Esophagus squamous epithelium (tissue), 5 donors: ENCODE data around the gene YIPF4. TPM values are rescaled to one million over a fixed set of nuclear protein-coding genes. Genes with fewer than 3 reads are reported as not detected.

Experiments
- DNase-seq: peaks from one replicate; lab custom pipeline; 2025; lab: John Stamatoyannopoulos, UW
- H3K27ac ChIP-seq, 4 donors: fragments of 200-600 bp; sonication (generic); one replicate each; pipeline ENCODE4 v1.5.1; 2016 to 2019; ENCODE audit warnings: mild to moderate bottlenecking in 1 of 4
- H3K27me3 ChIP-seq, 4 donors: fragments of 200-600 bp; sonication (generic); 1 replicate in 3 of 4; 2 replicates in 1 of 4; pipeline versions ENCODE4 v1.5.1 to v1.6.0; 2017 to 2021; ENCODE audit warnings: antibody characterized with exemption in 1 of 4
- H3K36me3 ChIP-seq, 3 donors: fragments of 200-600 bp; sonication (generic); one replicate each; pipeline ENCODE4 v1.5.1; 2016 to 2019
- H3K4me1 ChIP-seq, 3 donors: fragments of 200-600 bp; sonication (generic); one replicate each; pipeline ENCODE4 v1.5.1; 2017 to 2019
- H3K4me3 ChIP-seq, 4 donors: fragments of 200-600 bp; sonication (generic); 1 replicate in 3 of 4; 2 replicates in 1 of 4; pipeline ENCODE4 v1.5.1; 2016 to 2019; ENCODE audit warnings: mild to moderate bottlenecking in 2 of 4, moderate library complexity in 1 of 4
- H3K9me3 ChIP-seq, 3 donors: fragments of 200-600 bp; sonication (generic); one replicate each; pipeline ENCODE4 v1.5.1; 2016 to 2019
- POLR2A ChIP-seq, 4 donors: fragments of 450-650 bp; IDR thresholded peaks; one replicate each; pipeline ENCODE4 v1.6.1; 2017; ENCODE audit warnings: antibody characterized with exemption in 4 of 4, mild to moderate bottlenecking in 4 of 4, moderate library complexity in 3 of 4
- WGBS, 2 donors: methylation state at CpG; one replicate each; pipeline ENCODE4 v1.1.5; 2018; 5-methylcytosine and 5-hydroxymethylcytosine counted together
- intact Hi-C: fragments of 100-400 bp; cut with DNase I; formaldehyde crosslinking; loops from one replicate; pipeline ENCODE4 v1.15.0; 2022
- total RNA-seq, 4 donors: library from RNA; depleted of rRNA; stranded (reverse); fragments of >200 nt; gene quantifications; one replicate each; pipeline ENCODE4 v1.1.0, GENCODE V29; 2016
- TF ChIP-seq, protein P1 (sequence below), 6 experiments: fragments of 450-650 bp in 4 of 6; fragments of 200-600 bp in 2 of 6; sonication (generic) in 2 of 6; IDR thresholded peaks; one replicate each; pipeline ENCODE4 v1.5.1; 2016 to 2019; ENCODE audit warnings: antibody characterized with exemption in 6 of 6, mild to moderate bottlenecking in 4 of 6, moderate library complexity in 4 of 6
- donor health status: DM: yes; HTN: yes; CAD: no.

Gene YIPF4
- 10 to 100 TPM; 11.9 to 34.9 (median 13.7) TPM for total RNA-seq

DNA sequence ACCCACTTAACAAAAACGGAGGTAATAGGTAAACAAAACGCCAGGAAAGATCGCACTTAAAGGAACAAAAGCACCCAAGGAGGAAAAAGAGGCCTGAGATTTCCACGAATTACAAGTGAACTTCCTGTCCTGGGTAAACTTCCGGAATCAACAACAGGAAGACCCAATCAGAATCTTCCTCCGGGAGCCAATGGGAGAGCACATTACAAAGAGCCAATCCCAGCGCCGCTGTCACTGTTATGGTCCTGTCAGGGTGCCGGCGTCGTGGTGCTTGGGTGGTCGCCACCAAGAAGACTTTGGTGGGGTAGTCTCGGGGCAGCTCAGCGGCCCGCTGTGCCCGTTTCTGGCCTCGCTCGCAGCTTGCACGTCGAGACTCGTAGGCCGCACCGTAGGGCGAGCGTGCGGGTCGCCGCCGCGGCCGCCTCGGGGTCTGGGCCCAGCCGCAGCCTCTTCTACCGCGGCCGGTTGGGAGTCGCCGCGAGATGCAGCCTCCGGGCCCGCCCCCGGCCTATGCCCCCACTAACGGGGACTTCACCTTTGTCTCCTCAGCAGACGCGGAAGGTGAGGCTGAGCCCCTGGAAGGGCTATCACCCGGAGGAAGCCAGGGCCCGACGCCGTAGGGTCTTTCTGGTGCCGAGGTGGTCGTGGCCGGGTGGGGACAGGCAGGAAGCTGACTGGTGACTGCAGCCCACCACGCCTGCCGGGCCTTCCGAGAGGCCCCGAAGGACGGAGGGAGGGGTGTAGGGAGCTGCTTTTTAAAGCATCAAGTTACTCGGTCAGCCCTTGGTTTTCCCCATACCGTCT, at the start of gene YIPF4:
Gene YIPF4 (plus strand): TSS at position 231 of the 804 bp plus-strand sequence. CDS start 252 bp downstream, at position 483.
- intact Hi-C loops: no loop called here
- TF ChIP-seq, protein P1, sequence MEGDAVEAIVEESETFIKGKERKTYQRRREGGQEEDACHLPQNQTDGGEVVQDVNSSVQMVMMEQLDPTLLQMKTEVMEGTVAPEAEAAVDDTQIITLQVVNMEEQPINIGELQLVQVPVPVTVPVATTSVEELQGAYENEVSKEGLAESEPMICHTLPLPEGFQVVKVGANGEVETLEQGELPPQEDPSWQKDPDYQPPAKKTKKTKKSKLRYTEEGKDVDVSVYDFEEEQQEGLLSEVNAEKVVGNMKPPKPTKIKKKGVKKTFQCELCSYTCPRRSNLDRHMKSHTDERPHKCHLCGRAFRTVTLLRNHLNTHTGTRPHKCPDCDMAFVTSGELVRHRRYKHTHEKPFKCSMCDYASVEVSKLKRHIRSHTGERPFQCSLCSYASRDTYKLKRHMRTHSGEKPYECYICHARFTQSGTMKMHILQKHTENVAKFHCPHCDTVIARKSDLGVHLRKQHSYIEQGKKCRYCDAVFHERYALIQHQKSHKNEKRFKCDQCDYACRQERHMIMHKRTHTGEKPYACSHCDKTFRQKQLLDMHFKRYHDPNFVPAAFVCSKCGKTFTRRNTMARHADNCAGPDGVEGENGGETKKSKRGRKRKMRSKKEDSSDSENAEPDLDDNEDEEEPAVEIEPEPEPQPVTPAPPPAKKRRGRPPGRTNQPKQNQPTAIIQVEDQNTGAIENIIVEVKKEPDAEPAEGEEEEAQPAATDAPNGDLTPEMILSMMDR (IDR thresholded peaks at IDR 0.05): no peak
- peak in 1 of 4 donors; percentile 58 for TF ChIP-seq POLR2A (IDR thresholded peaks at IDR 0.05)

GRCh38 chr2:32228181-32228580, 49.5 kb upstream of the YIPF4 start:
- TF ChIP-seq, protein P1 (IDR thresholded peaks at IDR 0.05): no peak
- TF ChIP-seq POLR2A (IDR thresholded peaks at IDR 0.05): no peak
- no peak for DNase-seq
- Histone ChIP-seq H3K9me3 (no peaks in the 10 kb centered on the region), H3K27me3 (no peaks in the 10 kb centered on the region), H3K36me3 (peaks cover 0 to 33% (median 4%) of the 10 kb centered on the region in 3 donors), H3K4me1 (no peaks in the 10 kb centered on the region), H3K27ac (no peak overlapping the region), H3K4me3 (no peak overlapping the region)
- intact Hi-C loops: no loop called here
- 75 to 100% methylated on average over 1 to 2 of the region's 2 CpGs for WGBS, 2 donors

More for the DNA sequence above, at the start of gene YIPF4:
- H3K27ac ChIP-seq: peak within 1 kb of the TSS; percentile 92 to 95 (median 92)
- peak; percentile 54 for DNase-seq
- no peaks in the 10 kb centered on the region for H3K27me3 ChIP-seq
- H3K4me1 ChIP-seq: peaks cover 3 to 41% (median 11%) of the 10 kb centered on the region in 3 donors
- no peaks in the 10 kb centered on the region for H3K9me3 ChIP-seq
- 0% methylated on average over 11 to 23 of the region's 59 CpGs for WGBS, 2 donors
- peak within 1 kb of the TSS; percentile 99 for H3K4me3 ChIP-seq
- H3K36me3 ChIP-seq: peaks cover 0 to 29% (median 0%) of the 10 kb centered on the region in 3 donors

DNA sequence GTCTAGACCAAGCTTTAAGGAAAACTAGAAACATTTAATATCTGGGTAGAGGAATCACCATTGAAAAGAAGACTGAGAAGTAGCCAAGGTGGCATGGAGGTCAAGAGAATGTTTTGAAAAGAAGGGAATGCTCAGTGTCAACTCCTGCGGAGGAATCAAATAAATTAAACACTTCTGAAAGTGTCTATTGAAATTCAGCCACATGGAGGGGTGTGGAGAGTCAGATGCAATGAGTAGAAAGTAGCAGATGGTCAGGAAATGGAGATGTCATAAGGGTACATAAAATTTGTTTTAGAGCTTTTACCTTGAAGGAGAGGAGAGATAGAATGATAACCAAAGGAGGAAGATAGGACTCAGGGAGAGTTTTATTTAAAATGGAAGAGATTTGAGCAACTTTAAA, 48.1 kb upstream of the YIPF4 start:
- 23 to 57% methylated on average over 1 of the region's 1 CpG for whole genome bisulfite sequencing, 2 donors
- Histone ChIP-seq H3K4me3 (no peak overlapping the region), H3K27ac (no peak overlapping the region), H3K4me1 (peaks cover 0 to 1% (median 0%) of the 10 kb centered on the region in 3 donors), H3K36me3 (peaks cover 0 to 20% (median 4%) of the 10 kb centered on the region in 3 donors), H3K9me3 (no peaks in the 10 kb centered on the region), H3K27me3 (no peaks in the 10 kb centered on the region)
- DNase-seq: no peak
- TF ChIP-seq, protein P1 (IDR thresholded peaks at IDR 0.05): no peak
- no peak for TF ChIP-seq POLR2A (IDR thresholded peaks at IDR 0.05)
- intact Hi-C loops: no loop called here

DNA sequence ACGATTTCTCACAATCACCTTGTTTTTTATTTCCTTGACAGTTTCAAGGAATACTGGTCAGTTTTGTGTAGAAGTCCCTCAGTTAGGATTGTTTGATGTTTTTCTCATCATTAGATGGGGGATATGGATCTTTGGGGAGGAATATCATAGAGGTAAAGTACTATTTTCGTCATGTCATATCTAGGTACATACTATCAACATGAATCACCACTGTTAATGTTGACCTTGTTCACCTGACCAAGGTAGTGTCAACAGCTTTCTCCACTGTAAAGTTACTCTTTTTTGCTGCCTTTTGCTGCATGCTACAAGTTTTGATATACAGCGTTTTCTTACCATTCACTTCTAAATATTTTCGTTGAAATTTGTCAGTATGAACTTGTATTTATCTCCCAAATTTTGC, 45.7 kb upstream of the YIPF4 start:
- no peaks in the 10 kb centered on the region for H3K36me3 ChIP-seq
- 88 to 90% methylated on average over 4 of the region's 4 CpGs for WGBS, 2 donors
- TF ChIP-seq POLR2A (IDR thresholded peaks at IDR 0.05): no peak
- TF ChIP-seq, protein P1 (IDR thresholded peaks at IDR 0.05): no peak
- intact Hi-C loops: no loop called here
- no peaks in the 10 kb centered on the region for H3K9me3 ChIP-seq
- H3K4me1 ChIP-seq: peaks cover 0 to 13% (median 5%) of the 10 kb centered on the region in 3 donors
- no peaks in the 10 kb centered on the region for H3K27me3 ChIP-seq
- H3K27ac ChIP-seq: no peak overlapping the region
- no peak overlapping the region for H3K4me3 ChIP-seq
- DNase-seq: no peak

GRCh38 chr2:32235315-32235714, 42.4 kb upstream of the YIPF4 start:
- no peaks in the 10 kb centered on the region for H3K36me3 ChIP-seq
- no peak overlapping the region for H3K4me3 ChIP-seq
- TF ChIP-seq, protein P1 (IDR thresholded peaks at IDR 0.05): no peak
- no peak for TF ChIP-seq POLR2A (IDR thresholded peaks at IDR 0.05)
- DNase-seq: no peak
- intact Hi-C loops: no loop called here
- H3K4me1 ChIP-seq: peaks cover 0 to 13% (median 5%) of the 10 kb centered on the region in 3 donors
- whole genome bisulfite sequencing, 2 donors: 41 to 43% methylated on average over 5 of the region's 5 CpGs
- no peaks in the 10 kb centered on the region for H3K27me3 ChIP-seq
- H3K9me3 ChIP-seq: no peaks in the 10 kb centered on the region
- peak overlapping the region in 1 of 4 donors; percentile 34 for H3K27ac ChIP-seq
